ENCODE data around the gene WNT4. TPM values are rescaled to one million over a fixed set of nuclear protein-coding genes. Genes with fewer than 3 reads are reported as not detected.
A peak's percentile ranks its signal among the peaks of the same experiment; 100 is the strongest.

The WNT4 gene
- total RNA-seq, 4 donors from 2014 or later, result 1.4 to 5.0 (median 2.5) TPM

DNA sequence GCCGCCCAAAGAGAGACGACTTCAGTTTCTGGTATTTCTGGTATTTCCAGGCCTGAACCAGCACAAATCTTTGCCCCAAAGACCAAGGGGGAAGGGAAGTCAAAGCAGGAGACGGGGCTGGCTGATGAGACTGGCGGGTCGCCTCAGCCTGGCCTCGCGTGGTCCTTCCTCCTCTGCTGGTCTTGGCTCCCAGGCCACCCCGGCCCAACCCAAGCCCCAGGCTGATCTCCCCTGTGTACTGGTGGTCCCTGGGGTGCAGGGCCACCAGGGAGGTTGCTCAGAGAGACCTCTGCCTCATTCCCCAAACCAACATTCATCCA, 19.9 kb downstream of the WNT4 start:
- H3K4me1 ChIP-seq, result peaks cover 0 to 9% (median 0%) of the 10 kb centered on the region in 4 donors
- no peaks in the 10 kb centered on the region for H3K9me3 ChIP-seq
- H3K36me3 ChIP-seq, result peaks cover 0 to 6% (median 0%) of the 10 kb centered on the region in 3 donors
- no peaks in the 10 kb centered on the region for H3K27me3 ChIP-seq
- no peak for DNase-seq
- H3K4me3 ChIP-seq, result no peak overlapping the region
- H3K27ac ChIP-seq, result no peak overlapping the region
- no peak for TF ChIP-seq CTCF (IDR thresholded peaks at IDR 0.05)
- TF ChIP-seq POLR2A (IDR thresholded peaks at IDR 0.05), result no peak

DNA sequence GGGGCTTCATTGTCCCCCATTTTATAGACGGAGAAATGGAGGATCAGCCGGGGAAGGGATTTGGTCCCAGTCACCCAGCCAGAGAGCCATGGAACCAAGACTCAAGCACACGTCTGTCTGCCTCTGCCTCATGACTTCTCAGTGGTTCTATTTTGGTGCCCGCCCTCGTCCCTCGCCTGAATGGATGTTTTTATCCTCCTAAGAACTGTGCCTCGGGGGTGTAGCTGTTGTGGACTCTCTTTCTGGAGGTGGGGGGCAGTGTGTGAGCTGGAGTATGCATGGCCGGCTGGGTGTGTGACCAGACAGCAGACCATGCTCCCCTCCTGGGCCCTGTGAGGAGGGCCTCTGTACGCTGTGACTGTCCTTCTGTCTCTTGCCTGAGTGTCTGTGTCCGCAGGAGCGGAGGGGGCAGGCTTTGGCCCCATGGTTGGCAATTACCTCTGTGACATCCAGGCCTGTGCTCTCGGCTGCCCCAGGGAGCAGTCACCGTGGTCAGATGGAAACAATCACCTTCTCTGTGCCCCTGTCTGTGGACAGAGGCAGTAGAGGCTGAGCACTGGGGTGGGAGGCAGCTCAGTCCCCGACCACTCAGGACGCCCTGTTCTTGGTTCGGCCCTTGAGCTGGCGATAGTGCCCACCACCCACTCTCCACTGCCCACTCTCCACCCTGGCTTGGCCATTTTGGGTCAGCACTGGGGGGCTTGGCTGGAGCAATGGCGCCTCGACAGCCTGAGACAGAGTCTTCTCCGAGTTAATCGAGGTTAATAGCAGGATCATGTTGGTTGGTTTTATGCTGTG, 20.4 kb downstream of the WNT4 start:
- DNase-seq, result peak in 1 of 3 donors; percentile 38
- H3K9me3 ChIP-seq, result no peaks in the 10 kb centered on the region
- no peak overlapping the region for H3K27ac ChIP-seq
- H3K4me1 ChIP-seq, result peaks cover 0 to 9% (median 2%) of the 10 kb centered on the region in 4 donors
- H3K36me3 ChIP-seq, result peaks cover 0 to 6% (median 0%) of the 10 kb centered on the region in 3 donors
- H3K27me3 ChIP-seq, result no peaks in the 10 kb centered on the region
- TF ChIP-seq CTCF (IDR thresholded peaks at IDR 0.05) (no peak), POLR2A (IDR thresholded peaks at IDR 0.05) (no peak)
- H3K4me3 ChIP-seq, result no peak overlapping the region

DNA sequence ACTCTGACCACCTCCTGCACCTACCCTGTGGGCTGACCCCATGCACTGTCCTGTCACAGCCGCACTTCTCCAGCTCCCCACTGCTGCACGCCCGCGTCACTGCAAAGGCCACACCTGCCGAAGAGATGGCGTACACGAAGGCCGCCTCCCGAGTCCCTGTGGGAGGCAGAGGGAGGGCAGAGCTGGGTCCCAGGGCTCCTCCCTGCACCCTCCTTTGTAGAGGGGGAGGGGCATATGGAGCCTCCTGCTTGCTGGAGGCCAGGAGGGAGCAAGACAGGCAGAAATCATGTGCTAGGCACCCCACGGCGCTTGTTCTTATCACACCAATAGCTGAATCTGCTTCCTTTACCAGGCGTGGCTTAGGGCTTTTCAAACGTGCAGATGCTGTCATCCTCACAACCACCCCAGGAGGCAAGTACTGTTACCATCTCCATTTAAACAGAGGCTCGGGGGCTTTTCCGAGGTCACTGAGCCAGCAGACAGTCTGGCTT, 21.4 kb downstream of the WNT4 start:
- peak in 1 of 3 donors; percentile 50 for DNase-seq
- TF ChIP-seq POLR2A (IDR thresholded peaks at IDR 0.05) (no peak), CTCF (IDR thresholded peaks at IDR 0.05) (no peak)
- no peak overlapping the region for H3K4me3 ChIP-seq
- no peak overlapping the region for H3K27ac ChIP-seq
- H3K4me1 ChIP-seq, result peaks cover 0 to 9% (median 5%) of the 10 kb centered on the region in 4 donors
- H3K27me3 ChIP-seq, result no peaks in the 10 kb centered on the region
- peaks cover 0 to 6% (median 0%) of the 10 kb centered on the region in 3 donors for H3K36me3 ChIP-seq
- no peaks in the 10 kb centered on the region for H3K9me3 ChIP-seq

GRCh38 chr1:22120469-22120790, 22.5 kb downstream of the WNT4 start:
- H3K4me1 ChIP-seq, result peaks cover 0 to 9% (median 5%) of the 10 kb centered on the region in 4 donors
- no peak for TF ChIP-seq CTCF (IDR thresholded peaks at IDR 0.05)
- no peak for TF ChIP-seq POLR2A (IDR thresholded peaks at IDR 0.05)
- H3K9me3 ChIP-seq, result no peaks in the 10 kb centered on the region
- peaks cover 0 to 6% (median 0%) of the 10 kb centered on the region in 3 donors for H3K36me3 ChIP-seq
- DNase-seq, result peak in 1 of 3 donors; percentile 18
- no peaks in the 10 kb centered on the region for H3K27me3 ChIP-seq
- no peak overlapping the region for H3K4me3 ChIP-seq
- H3K27ac ChIP-seq, result no peak overlapping the region

DNA sequence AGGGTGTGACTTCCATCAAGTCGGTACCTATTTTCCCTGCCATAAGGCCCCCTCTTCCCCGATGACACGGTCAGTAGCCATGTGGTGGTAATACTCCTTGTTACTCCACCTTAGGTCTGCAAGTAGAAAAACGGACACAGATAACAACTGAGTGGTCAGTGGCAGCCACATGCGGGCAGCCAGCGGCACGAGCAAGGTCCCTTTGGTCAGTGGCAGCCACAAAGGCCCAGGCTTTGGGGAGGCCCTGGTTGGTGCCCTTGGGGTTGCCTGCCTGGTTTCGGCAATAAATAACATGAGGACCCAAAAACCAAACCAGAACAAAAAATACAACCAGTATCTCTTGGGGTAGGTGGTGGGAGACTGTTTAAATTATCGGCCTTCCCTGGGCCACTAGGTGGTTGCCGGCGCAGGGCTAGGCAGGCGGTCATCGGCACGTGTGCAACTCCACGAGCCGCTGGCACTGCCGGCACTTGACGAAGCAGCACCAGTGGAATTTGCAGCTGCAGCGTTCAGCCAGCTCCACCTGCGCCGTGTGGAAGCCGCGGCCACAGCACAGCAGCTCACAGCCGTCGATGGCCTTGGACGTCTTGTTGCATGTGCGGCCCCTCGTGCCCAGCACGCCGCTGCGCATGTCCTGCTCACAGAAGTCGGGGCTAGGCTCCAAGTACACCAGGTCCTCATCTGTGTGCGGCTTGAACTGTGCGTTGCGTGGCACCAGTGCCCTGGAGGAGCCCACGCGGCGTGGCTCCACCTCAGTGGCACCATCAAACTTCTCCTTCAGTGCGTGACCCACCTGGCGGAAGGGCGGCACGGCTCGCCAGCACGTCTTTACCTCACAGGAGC, 23.1 kb downstream of the WNT4 start:
- Histone ChIP-seq H3K9me3 (no peaks in the 10 kb centered on the region), H3K4me1 (peaks cover 0 to 9% (median 5%) of the 10 kb centered on the region in 4 donors), H3K4me3 (no peak overlapping the region), H3K27me3 (no peaks in the 10 kb centered on the region), H3K36me3 (peaks cover 0 to 6% (median 0%) of the 10 kb centered on the region in 3 donors), H3K27ac (no peak overlapping the region)
- TF ChIP-seq CTCF (IDR thresholded peaks at IDR 0.05), result no peak
- TF ChIP-seq POLR2A (IDR thresholded peaks at IDR 0.05), result no peak
- DNase-seq, result peak in 1 of 3 donors; percentile 42

Data from Peyer's patch (tissue), 4 donors.